Skeletal muscle tissue (tissue), 4 donors: ENCODE data around the gene COX10. TPM values are rescaled to one million over a fixed set of nuclear protein-coding genes. Genes with fewer than 3 reads are reported as not detected.
A peak's percentile ranks its signal among the peaks of the same experiment; 100 is the strongest.
"Not testable (repeated sequence)": the region's sequence is repeated elsewhere in the genome, so short reads cannot be mapped to it uniquely, and the experiment has no call there.

Experiments used
- H3K27ac ChIP-seq: one replicate; pipeline ENCODE4 v1.7.0; 2013; ENCODE audit warnings: mild to moderate bottlenecking, low read depth, low read length, inconsistent platforms
- H3K27me3 ChIP-seq, 3 donors: one replicate each; pipeline ENCODE4 v1.7.0; 2013; ENCODE audit warnings: low read length in 3 of 3; ENCODE audit not compliant: control insufficient read depth in 3 of 3, insufficient read depth in 3 of 3
- H3K36me3 ChIP-seq, 3 donors: one replicate each; pipeline ENCODE4 v1.7.0; 2013; ENCODE audit warnings: low read length in 3 of 3; ENCODE audit not compliant: control insufficient read depth in 3 of 3, insufficient read depth in 3 of 3
- H3K4me1 ChIP-seq, 3 donors: one replicate each; pipeline ENCODE4 v1.7.0; 2013; ENCODE audit warnings: low read length in 3 of 3, mild to moderate bottlenecking in 3 of 3; ENCODE audit not compliant: control insufficient read depth in 3 of 3, insufficient read depth in 3 of 3
- H3K4me3 ChIP-seq, 3 donors: one replicate each; pipeline ENCODE4 v1.7.0; 2013; ENCODE audit warnings: low read length in 3 of 3
- H3K9ac ChIP-seq, 3 donors: one replicate each; pipeline ENCODE4 v1.7.0; 2013; ENCODE audit warnings: low read length in 3 of 3, mild to moderate bottlenecking in 3 of 3, moderate library complexity in 2 of 3, low read depth in 1 of 3
- H3K9me3 ChIP-seq, 3 donors: one replicate each; pipeline ENCODE4 v1.7.0; 2013; ENCODE audit warnings: low read length in 3 of 3; ENCODE audit not compliant: control insufficient read depth in 3 of 3
- total RNA-seq: library from RNA; depleted of rRNA; stranded (reverse); fragments of >200 nt; gene quantifications from one replicate; pipeline ENCODE4 v1.2.3, GENCODE V29; 2014
- donor health status: Osteomylitis.

Gene COX10
- total RNA-seq: 17.7 TPM

DNA sequence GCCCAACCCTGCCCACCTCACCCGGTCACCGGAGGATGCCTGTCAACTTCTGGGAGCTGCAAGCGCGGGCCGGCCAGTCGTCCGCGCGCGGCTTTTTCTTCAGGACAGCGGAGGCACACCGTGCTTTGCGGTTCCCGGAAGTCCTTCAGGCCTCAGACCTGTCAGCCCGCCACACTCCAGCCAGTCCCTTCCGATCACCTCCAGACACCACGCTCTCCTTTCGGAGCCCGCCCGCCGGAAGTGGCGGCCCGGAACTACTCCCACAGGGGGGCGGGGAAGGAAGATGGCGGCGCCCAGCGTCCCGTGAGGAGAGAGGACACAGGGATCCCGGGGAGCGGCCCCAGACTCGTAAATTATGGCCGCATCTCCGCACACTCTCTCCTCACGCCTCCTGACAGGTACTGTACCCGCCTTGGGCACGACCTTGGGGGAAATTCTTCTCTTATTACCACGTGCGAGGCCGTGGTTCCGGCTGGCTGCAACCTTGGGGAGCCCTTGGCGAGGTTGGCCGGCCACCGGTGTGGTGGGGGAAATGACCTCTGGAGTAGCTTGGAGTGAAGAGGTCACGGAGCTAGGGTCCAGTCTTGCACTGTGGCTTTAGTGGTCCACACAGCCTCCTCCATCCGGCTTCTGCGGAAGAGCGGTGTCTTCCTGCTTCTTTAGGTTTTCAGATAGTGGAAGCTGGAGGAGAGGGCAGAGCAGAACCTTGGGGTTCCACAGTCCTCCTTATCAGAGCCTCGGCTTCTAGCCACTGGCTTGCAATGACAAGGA lies at the start of gene COX10:
Gene COX10, plus strand, starts transcription at position 254 of the 771 bp plus-strand sequence. Its CDS starts 102 bp downstream, at position 356.
- Histone ChIP-seq H3K4me3 (peak within 1 kb of the TSS; percentile 98 to 100 (median 100)), H3K27ac (peak within 1 kb of the TSS; percentile 91), H3K36me3 (no peaks in the 10 kb centered on the region), H3K4me1 (peaks cover 17 to 39% (median 18%) of the 10 kb centered on the region in 3 donors), H3K27me3 (no peaks in the 10 kb centered on the region), H3K9me3 (no peaks in the 10 kb centered on the region), H3K9ac (peak within 1 kb of the TSS; percentile 95 to 97 (median 96))

- H3K4me3 ChIP-seq, H3K9ac ChIP-seq, H3K4me1 ChIP-seq, H3K27ac ChIP-seq, H3K36me3 ChIP-seq, H3K27me3 ChIP-seq, H3K9me3 ChIP-seq: not testable (repeated sequence)
These were observed 47.5 kb upstream of the COX10 start for GRCh38 chr17:14021651-14022294.

- H3K9me3 ChIP-seq, H3K27ac ChIP-seq, H3K9ac ChIP-seq, H3K4me1 ChIP-seq, H3K4me3 ChIP-seq, H3K27me3 ChIP-seq: not testable (repeated sequence)
- H3K36me3 ChIP-seq: peaks cover 6 to 14% (median 9%) of the 10 kb centered on the region in 3 donors
These were observed 39.5 kb upstream of the COX10 start for GRCh38 chr17:14029755-14030154.

- no peak overlapping the region for H3K27ac ChIP-seq
These were observed 37.1 kb upstream of the COX10 start for GRCh38 chr17:14032234-14032633.

GRCh38 chr17:14033166-14033565 lies 36.1 kb upstream of the COX10 start:
- Histone ChIP-seq H3K4me1 (no peaks in the 10 kb centered on the region), H3K27me3 (no peaks in the 10 kb centered on the region), H3K9me3 (no peaks in the 10 kb centered on the region), H3K9ac (no peak overlapping the region), H3K36me3 (peaks cover 6 to 14% (median 9%) of the 10 kb centered on the region in 3 donors), H3K4me3 (no peak overlapping the region), H3K27ac (no peak overlapping the region)

More at GRCh38 chr17:14032234-14032633, 37.1 kb upstream of the COX10 start:
- no peak overlapping the region for H3K4me3 ChIP-seq
- no peaks in the 10 kb centered on the region for H3K4me1 ChIP-seq
- no peaks in the 10 kb centered on the region for H3K9me3 ChIP-seq
- peaks cover 6 to 14% (median 9%) of the 10 kb centered on the region in 3 donors for H3K36me3 ChIP-seq
- H3K27me3 ChIP-seq: no peaks in the 10 kb centered on the region
- no peak overlapping the region for H3K9ac ChIP-seq

DNA sequence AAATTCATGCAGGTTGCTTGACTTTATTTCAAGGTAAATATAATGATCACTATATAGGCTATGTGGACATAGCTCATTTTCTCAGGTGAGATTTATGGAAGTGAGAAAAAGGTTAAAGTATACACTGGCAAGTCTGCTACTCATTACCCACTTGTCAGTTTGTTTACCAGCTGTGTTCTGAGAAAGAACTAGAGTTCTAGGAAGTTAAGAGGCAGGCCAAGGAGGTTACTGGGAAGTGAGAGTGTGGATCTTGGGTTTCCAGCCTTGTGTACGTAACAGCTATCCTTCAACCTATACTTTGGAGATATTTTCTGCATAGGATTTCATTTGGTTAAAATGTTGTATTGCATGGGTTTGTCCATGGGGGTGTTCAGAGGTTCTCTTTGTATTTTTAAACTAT lies 31.9 kb upstream of the COX10 start:
- Histone ChIP-seq H3K9me3 (no peaks in the 10 kb centered on the region), H3K27me3 (no peaks in the 10 kb centered on the region), H3K4me3 (no peak overlapping the region), H3K27ac (no peak overlapping the region), H3K9ac (no peak overlapping the region), H3K36me3 (peaks cover 6 to 14% (median 9%) of the 10 kb centered on the region in 3 donors), H3K4me1 (no peaks in the 10 kb centered on the region)

GRCh38 chr17:14038206-14038605 lies 31.1 kb upstream of the COX10 start:
- H3K36me3 ChIP-seq: peaks cover 6 to 12% (median 9%) of the 10 kb centered on the region in 3 donors
- no peak overlapping the region for H3K9ac ChIP-seq
- H3K27ac ChIP-seq: no peak overlapping the region
- no peaks in the 10 kb centered on the region for H3K4me1 ChIP-seq
- H3K9me3 ChIP-seq: no peaks in the 10 kb centered on the region
- no peaks in the 10 kb centered on the region for H3K27me3 ChIP-seq
- no peak overlapping the region for H3K4me3 ChIP-seq

- Histone ChIP-seq H3K4me1 (no peaks in the 10 kb centered on the region), H3K36me3 (no peaks in the 10 kb centered on the region), H3K27me3 (no peaks in the 10 kb centered on the region), H3K4me3 (no peak overlapping the region), H3K9ac (no peak overlapping the region), H3K27ac (no peak overlapping the region), H3K9me3 (no peaks in the 10 kb centered on the region)
These were observed 26.9 kb upstream of the COX10 start for GRCh38 chr17:14042411-14042810.

GRCh38 chr17:14044702-14045101 lies 24.6 kb upstream of the COX10 start:
- Histone ChIP-seq H3K4me3 (no peak overlapping the region), H3K36me3 (no peaks in the 10 kb centered on the region), H3K9me3 (no peaks in the 10 kb centered on the region)

GRCh38 chr17:14046978-14047377 lies 22.3 kb upstream of the COX10 start:
- H3K27me3 ChIP-seq: no peaks in the 10 kb centered on the region
- no peaks in the 10 kb centered on the region for H3K4me1 ChIP-seq
- no peak overlapping the region for H3K9ac ChIP-seq
- no peaks in the 10 kb centered on the region for H3K36me3 ChIP-seq
- H3K4me3 ChIP-seq: no peak overlapping the region
- H3K9me3 ChIP-seq: no peaks in the 10 kb centered on the region
- no peak overlapping the region for H3K27ac ChIP-seq

More at GRCh38 chr17:14044702-14045101, 24.6 kb upstream of the COX10 start:
- Histone ChIP-seq H3K27ac (no peak overlapping the region), H3K27me3 (no peaks in the 10 kb centered on the region), H3K9ac (no peak overlapping the region), H3K4me1 (no peaks in the 10 kb centered on the region)
